ENCODE data around the gene PPIL4. TPM values are rescaled to one million over a fixed set of nuclear protein-coding genes. Genes with fewer than 3 reads are reported as not detected.
"Not testable (repeated sequence)": the region's sequence is repeated elsewhere in the genome, so short reads cannot be mapped to it uniquely, and the experiment has no call there.

PPIL4 gene
- total RNA-seq, 1 donor from 2014 or later: 15.7 TPM

- intact Hi-C loops (cut with micrococcal nuclease): no loop called here
- Histone ChIP-seq H3K36me3 (no peaks in the 10 kb centered on the region), H3K27ac (replicated peaks) (no peak overlapping the region), H3K27me3 (ENCODE audit: low read depth) (no peaks in the 10 kb centered on the region), H3K9me3 (replicated peaks) (no peaks in the 10 kb centered on the region), H3K4me3 (no peak overlapping the region), H3K4me1 (peaks cover 9% of the 10 kb centered on the region)
- no peak for TF ChIP-seq CTCF (IDR thresholded peaks at IDR 0.05; ENCODE audit: borderline replicate concordance)
- no peak for DNase-seq
These were observed 48.5 kb downstream of the PPIL4 start for GRCh38 chr6:149497365-149497764.

- intact Hi-C loops (cut with micrococcal nuclease); H3K9me3 ChIP-seq (replicated peaks); DNase-seq; H3K36me3 ChIP-seq; H3K4me3 ChIP-seq; H3K27me3 ChIP-seq (ENCODE audit: low read depth); H3K27ac ChIP-seq (replicated peaks); H3K4me1 ChIP-seq: not testable (repeated sequence)
These were observed 49.2 kb downstream of the PPIL4 start for GRCh38 chr6:149496597-149496996.

- intact Hi-C loops (cut with micrococcal nuclease); H3K4me3 ChIP-seq; H3K27ac ChIP-seq (replicated peaks): not testable (repeated sequence)
These were observed 50.4 kb downstream of the PPIL4 start for GRCh38 chr6:149495349-149496016.

GRCh38 chr6:149494810-149495209 lies 51.0 kb downstream of the PPIL4 start:
- H3K9me3 ChIP-seq (replicated peaks); intact Hi-C loops (cut with micrococcal nuclease); DNase-seq; H3K27me3 ChIP-seq (ENCODE audit: low read depth); H3K27ac ChIP-seq (replicated peaks); H3K4me1 ChIP-seq; H3K4me3 ChIP-seq; H3K36me3 ChIP-seq: not testable (repeated sequence)

More at GRCh38 chr6:149495349-149496016, 50.4 kb downstream of the PPIL4 start:
- not testable (repeated sequence) for H3K9me3 ChIP-seq (replicated peaks); H3K27me3 ChIP-seq (ENCODE audit: low read depth); DNase-seq; H3K4me1 ChIP-seq; H3K36me3 ChIP-seq

- no peak for DNase-seq
- Histone ChIP-seq H3K27me3 (ENCODE audit: low read depth) (no peaks in the 10 kb centered on the region), H3K4me3 (no peak overlapping the region), H3K36me3 (no peaks in the 10 kb centered on the region), H3K27ac (replicated peaks) (no peak overlapping the region), H3K9me3 (replicated peaks) (no peaks in the 10 kb centered on the region), H3K4me1 (peaks cover 2% of the 10 kb centered on the region)
- intact Hi-C loops (cut with micrococcal nuclease): no loop called here
- TF ChIP-seq CTCF (IDR thresholded peaks at IDR 0.05; ENCODE audit: borderline replicate concordance): no peak
These were observed 52.0 kb downstream of the PPIL4 start for GRCh38 chr6:149493761-149494320.

GRCh38 chr6:149492798-149493343 lies 53.0 kb downstream of the PPIL4 start:
- TF ChIP-seq CTCF (IDR thresholded peaks at IDR 0.05; ENCODE audit: borderline replicate concordance): no peak
- Histone ChIP-seq H3K27ac (replicated peaks) (no peak overlapping the region), H3K36me3 (no peaks in the 10 kb centered on the region), H3K4me3 (no peak overlapping the region), H3K27me3 (ENCODE audit: low read depth) (no peaks in the 10 kb centered on the region), H3K4me1 (no peaks in the 10 kb centered on the region), H3K9me3 (replicated peaks) (no peaks in the 10 kb centered on the region)
- no peak for DNase-seq
- intact Hi-C loops (cut with micrococcal nuclease): no loop called here

GRCh38 chr6:149489967-149490366 lies 55.9 kb downstream of the PPIL4 start:
- H3K4me1 ChIP-seq: peaks cover 11% of the 10 kb centered on the region
- H3K36me3 ChIP-seq: no peaks in the 10 kb centered on the region
- H3K27ac ChIP-seq (replicated peaks): no peak overlapping the region
- H3K27me3 ChIP-seq (ENCODE audit: low read depth): no peaks in the 10 kb centered on the region
- no peak for DNase-seq
- intact Hi-C loops (cut with micrococcal nuclease): no loop called here
- TF ChIP-seq CTCF (IDR thresholded peaks at IDR 0.05; ENCODE audit: borderline replicate concordance): no peak
- no peaks in the 10 kb centered on the region for H3K9me3 ChIP-seq (replicated peaks)
- H3K4me3 ChIP-seq: no peak overlapping the region
